Peyer's patch (tissue), 4 donors: ENCODE data around the gene LDLRAD3.

Experiments used
- CTCF ChIP-seq, 6 experiments: fragments of 450-650 bp in 4 of 6; fragments of 200-600 bp in 2 of 6; sonication (generic) in 1 of 6; IDR thresholded peaks; one replicate each; pipeline ENCODE4 v1.5.1; 2017 to 2019; ENCODE audit warnings: antibody characterized with exemption in 6 of 6, mild to moderate bottlenecking in 3 of 6, moderate library complexity in 1 of 6
- POLR2A ChIP-seq, 2 donors: fragments of 450-650 bp; IDR thresholded peaks; one replicate each; pipeline ENCODE4 v1.5.1; 2017; ENCODE audit warnings: antibody characterized with exemption in 2 of 2, mild to moderate bottlenecking in 2 of 2, moderate library complexity in 2 of 2

GRCh38 chr11:36177836-36178235, 234.0 kb downstream of the LDLRAD3 start:
- TF ChIP-seq POLR2A (IDR thresholded peaks at IDR 0.05) (no peak), CTCF (IDR thresholded peaks at IDR 0.05) (no peak)
